SK-MEL-5 (cell line): ENCODE measurements around the gene CSRP3. TPM values are rescaled to one million over a fixed set of nuclear protein-coding genes. Genes with fewer than 3 reads are reported as not detected.

Experiments used
- DNase-seq: peaks from one replicate; pipeline ENCODE4 v3.0.0-alpha.2; 2016; ENCODE audit warnings: low read depth, low spot score
- in situ Hi-C: cut with HindIII; loops from 2 replicates; pipeline ENCODE4 v1.10.0; 2016; ENCODE audit warnings: low sequenced_read_pairs, high pct_unique_total_duplicates, low pct_unique_long_range_greater_than_20kb
- polyA plus RNA-seq, 2 experiments: library from polyadenylated mRNA; depleted of rRNA; stranded (reverse); fragments of >200 nt; gene quantifications; 2 replicates each; pipeline ENCODE4 v1.2.3, GENCODE V29; 2015
- total RNA-seq: library from RNA; depleted of rRNA; stranded (reverse); fragments of >200 nt; shearing (Covaris generic); gene quantifications from 2 replicates; pipeline ENCODE4 v1.2.3, GENCODE V29; 2014; rRNA removed

Gene CSRP3
- not detected in 2 replicates for total RNA-seq
- polyA plus RNA-seq (2015; cell fraction: cytosol; rRNA removed), result not detected in 2 replicates
- not detected in 2 replicates for polyA plus RNA-seq (2015; cell fraction: nucleus; rRNA removed)

DNA sequence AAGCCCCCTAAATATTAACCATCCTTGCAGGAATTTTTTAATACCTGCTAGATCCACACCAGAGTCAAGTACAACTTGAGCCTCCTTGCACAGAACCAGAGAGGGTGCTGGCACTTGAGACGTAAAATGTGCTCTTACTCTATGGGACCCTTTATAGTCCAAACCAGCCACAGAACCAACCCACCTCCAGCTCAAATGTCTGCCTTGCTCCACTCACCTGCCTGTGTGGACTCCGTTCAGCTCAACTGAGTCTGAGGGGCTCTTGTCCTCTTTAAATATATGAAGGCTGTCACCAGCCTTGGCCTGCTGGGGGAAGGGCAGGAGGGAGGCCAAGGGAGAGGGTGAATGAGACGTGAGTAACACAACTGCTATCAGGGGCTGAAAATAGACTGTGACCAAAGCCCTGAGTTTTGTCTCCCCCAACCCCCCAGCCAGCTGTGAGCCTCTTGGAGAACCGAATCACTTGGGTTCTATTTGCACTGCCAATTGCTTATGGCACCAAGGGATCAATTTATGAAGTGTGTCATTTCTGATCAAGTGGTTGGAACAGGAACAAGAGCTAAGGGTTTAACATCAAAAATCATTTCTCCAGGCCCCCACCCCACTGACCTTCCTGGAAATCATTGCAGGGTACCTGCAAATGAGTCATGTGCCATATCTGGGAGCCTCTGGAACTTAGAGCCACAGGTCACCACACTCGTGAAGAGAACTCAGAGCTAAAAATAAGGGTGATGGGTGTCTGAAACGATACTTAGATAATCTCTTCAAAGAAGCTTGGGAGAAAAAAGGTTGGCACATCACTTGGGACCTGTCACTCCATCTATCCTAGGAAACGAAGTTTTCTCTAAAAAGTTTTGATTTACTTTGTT lies at the start of gene CSRP3:
TSS of gene CSRP3 (minus strand) at position 247 of the 869 bp plus-strand sequence. CDS start 9,535 bp downstream, outside the sequence.
- no peak for DNase-seq
- in situ Hi-C loops, result no loop called here

DNA sequence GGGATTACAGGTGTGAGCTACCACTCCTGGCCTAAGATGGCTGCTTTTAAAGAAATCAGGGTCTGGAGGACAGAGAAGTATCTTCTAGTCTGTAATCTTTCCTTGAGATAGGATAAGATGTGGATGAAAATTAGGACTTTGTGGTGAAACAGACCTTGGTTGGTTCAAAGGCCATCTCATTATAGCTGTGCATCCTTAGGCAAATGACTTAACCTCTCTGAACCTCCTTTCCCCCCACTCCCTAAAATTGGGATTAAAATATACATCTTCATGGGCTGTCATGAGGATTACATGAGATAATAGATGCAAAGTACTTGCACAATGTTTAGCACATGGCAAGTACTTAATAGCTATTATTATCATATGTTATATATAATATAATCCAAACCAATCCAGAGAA lies 49.8 kb upstream of the CSRP3 start:
- no peak for DNase-seq
- in situ Hi-C loops, result no loop called here

DNA sequence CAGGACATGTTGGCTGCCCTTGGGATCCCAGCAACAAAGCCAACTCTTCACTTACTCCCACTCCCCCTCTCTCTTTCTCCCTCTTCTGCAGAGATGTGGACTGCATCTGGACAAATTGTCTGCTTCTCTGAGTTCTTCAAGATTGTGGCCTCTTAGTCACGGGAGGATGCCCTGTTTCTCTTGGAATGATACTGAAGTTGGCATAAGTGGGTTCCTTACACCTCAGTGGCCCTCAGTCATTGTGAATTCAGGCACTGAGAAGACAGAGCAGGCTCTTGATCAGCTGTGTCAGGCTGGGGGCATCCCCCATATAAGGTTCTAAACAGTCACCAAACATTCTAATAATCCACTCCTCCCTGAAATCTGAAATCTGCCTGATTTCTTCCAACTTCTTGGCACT lies 45.0 kb upstream of the CSRP3 start:
- no peak for DNase-seq
- in situ Hi-C loops, result no loop called here

- DNase-seq, result no peak
- in situ Hi-C loops, result no loop called here
Observed at GRCh38 chr11:19245351-19245750, 43.6 kb upstream of the CSRP3 start.

DNA sequence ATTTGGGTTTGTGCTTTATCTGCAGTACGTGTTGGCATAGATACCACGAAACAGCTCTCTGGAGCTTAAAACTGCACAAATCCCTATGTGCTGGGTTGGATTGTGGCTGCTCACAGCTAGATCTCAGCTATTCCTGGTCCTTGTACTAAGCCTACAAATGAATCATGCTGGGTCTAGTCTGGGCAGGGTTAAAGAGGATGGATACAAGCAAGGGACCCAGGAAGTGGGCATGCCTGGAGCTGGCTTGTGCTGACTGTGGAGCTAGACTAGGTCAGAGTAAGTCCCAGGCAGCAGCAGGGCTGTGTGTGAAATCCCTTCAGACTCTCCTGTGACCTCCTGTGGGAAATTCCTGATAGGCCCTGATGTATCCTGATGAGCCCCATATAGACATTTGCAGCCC lies 42.8 kb upstream of the CSRP3 start:
- DNase-seq, result no peak
- in situ Hi-C loops, result no loop called here

DNA sequence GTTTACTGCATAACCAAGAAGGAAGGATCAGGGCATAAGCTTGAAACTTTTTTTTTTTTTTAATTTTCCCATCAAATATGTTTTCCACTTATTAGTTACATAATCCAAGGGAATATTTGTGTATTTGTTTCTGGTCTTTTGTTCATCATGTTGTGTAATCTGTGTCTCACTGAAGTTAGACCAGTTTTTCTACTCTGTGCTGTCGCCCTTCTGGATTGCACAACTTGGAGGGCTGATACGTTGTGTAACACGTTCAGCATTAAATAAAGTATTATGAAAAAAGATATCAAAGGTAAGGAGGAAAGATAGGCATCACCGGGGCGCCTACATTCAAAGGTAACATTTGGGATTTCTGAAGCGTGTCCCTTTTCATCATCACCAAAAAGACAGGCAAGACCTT lies 42.3 kb upstream of the CSRP3 start:
- in situ Hi-C loops, result no loop called here
- no peak for DNase-seq

- DNase-seq, result no peak
- in situ Hi-C loops, result no loop called here
Observed at GRCh38 chr11:19243613-19244012, 41.8 kb upstream of the CSRP3 start.

GRCh38 chr11:19243143-19243542 lies 41.4 kb upstream of the CSRP3 start:
- in situ Hi-C loops, result no loop called here

GRCh38 chr11:19242179-19242932 lies 40.6 kb upstream of the CSRP3 start:
- no peak for DNase-seq
- in situ Hi-C loops, result no loop called here

More at GRCh38 chr11:19243143-19243542, 41.4 kb upstream of the CSRP3 start:
- no peak for DNase-seq

DNA sequence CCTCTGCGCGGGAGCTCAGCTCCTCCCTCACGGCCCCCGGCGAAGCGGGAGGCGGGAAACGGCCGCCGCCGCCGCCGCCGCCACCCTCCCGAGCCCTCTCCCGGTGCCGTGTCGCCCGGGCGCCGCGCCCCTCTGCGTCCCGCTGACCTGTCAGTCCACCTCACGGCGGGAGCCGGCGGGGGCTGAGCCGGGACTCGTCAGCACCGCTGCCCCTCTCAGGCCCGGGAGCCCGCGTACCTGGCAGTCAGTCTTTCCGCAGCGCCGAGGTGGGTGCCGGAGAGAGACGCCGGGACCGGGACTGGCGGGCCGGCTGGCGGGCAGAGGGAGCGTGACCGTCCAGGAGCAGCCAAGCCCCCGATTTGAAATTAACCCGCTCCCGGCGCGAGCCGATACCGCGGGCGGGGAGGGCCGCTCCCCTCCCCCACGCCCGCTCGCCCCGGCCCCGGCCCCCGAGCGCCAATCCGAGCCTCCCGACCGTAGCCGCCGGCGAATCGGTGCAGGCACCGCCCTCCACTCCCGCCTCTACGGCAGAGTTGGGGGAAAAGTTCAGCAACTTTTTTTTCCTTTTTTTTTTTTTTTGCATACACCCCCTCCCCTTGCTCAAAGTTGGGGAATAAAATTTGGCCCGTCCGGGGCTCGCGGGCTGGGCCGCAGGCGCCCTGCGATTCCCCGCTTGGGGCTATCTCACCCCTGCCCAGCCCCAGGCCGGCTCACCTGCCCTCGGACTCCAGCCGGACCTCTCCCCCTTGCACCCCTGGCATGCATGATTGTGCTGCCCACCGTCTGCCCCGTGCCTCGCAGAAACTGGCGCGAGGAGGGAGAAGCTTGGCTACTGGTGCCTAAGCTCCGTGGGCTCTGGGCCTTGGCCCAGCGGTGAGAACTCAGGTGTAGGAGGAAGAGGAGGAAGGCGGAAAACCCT lies 39.7 kb upstream of the CSRP3 start:
- in situ Hi-C loops, result no loop called here
- no peak for DNase-seq

- in situ Hi-C loops, result no loop called here
- peak; percentile 96 for DNase-seq
Observed at GRCh38 chr11:19240420-19241259, 38.9 kb upstream of the CSRP3 start, which contains the start of gene E2F8. E2F8 (minus strand) TSS chr11:19240945; CDS start chr11:19240121, 824 bp downstream.

DNA sequence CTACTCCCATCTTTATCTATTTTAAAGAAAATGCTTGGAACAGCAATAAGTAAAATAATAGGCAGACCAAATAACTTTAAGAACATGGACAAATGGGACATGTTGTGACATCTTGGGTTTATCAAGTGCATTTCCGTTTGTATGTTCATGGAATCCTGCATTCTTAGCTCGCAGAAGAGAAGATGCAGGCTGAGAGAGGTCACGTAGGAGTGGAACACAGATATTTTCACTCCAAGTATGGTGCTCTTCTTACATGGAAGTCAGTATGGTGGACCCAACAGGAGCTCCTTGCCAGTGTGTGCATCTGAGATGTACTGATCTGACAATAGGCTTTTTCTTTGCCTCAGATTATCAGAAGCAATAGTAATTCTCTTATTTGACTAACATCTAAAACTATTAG lies 37.3 kb upstream of the CSRP3 start:
- in situ Hi-C loops, result no loop called here
- no peak for DNase-seq

- no peak for DNase-seq
- in situ Hi-C loops, result no loop called here
Observed at GRCh38 chr11:19237813-19238212, 36.0 kb upstream of the CSRP3 start.

DNA sequence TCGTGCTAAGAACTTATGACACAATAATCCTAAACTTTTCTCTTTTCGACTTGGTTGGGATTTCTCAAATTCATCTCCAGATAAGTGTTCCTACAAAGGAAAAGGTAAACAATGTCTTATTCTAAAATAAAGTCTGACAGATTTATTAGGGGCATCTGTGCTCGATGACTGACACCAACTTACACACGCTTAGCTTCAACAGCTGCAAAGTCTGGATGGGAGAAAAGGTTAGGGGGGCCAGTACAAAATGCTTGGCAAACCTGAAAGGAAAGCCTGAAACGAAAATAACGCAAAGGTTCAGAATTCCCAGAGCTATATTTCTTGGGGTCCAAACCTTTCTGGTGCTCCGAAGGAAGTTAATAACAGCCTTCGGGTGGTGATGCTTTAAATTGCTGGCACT lies 35.6 kb upstream of the CSRP3 start:
- in situ Hi-C loops, result no loop called here
- DNase-seq, result no peak

- in situ Hi-C loops, result no loop called here
- no peak for DNase-seq
Observed at GRCh38 chr11:19234231-19234817, 32.5 kb upstream of the CSRP3 start.

GRCh38 chr11:19232910-19233503 lies 31.2 kb upstream of the CSRP3 start:
- DNase-seq, result no peak
- in situ Hi-C loops, result no loop called here
